IMR-90 (cell line): ENCODE measurements around the gene C1QTNF3. TPM values are rescaled to one million over a fixed set of nuclear protein-coding genes. Genes with fewer than 3 reads are reported as not detected.
"Not testable (repeated sequence)": the region's sequence is repeated elsewhere in the genome, so short reads cannot be mapped to it uniquely, and the experiment has no call there.

Source experiments
- ATAC-seq: fragments of 200-7000 bp; cut with Tn5 transposase; 2 replicates; pipeline ENCODE4 v1.9.1; 2020; ENCODE audit warnings: low read depth, mild to moderate bottlenecking, moderate library complexity
- BruUV-seq: library from RNA; stranded (reverse); fragments of 400-500 nt; replicated peaks from 2 replicates; lab custom pipeline; 2021; lab: Mats Ljungman, UMichigan
- CTCF ChIA-PET: fragments of 300-600 bp; formaldehyde crosslinking; extraction: SDS; loops from one replicate; lab custom pipeline; 2021; ENCODE audit warnings: antibody characterized with exemption; lab: Yijun Ruan, JAX
- POLR2A ChIA-PET: fragments of 300-600 bp; sonication (Branson Sonifier 250); formaldehyde crosslinking; loops from one replicate; lab custom pipeline; 2022; ENCODE audit warnings: antibody characterized with exemption; ENCODE audit not compliant: unreplicated experiment; lab: Charles Lee
- DNase-seq: peaks from one replicate; pipeline ENCODE4 v3.0.0; 2013
- H2AFZ ChIP-seq: replicated peaks from 2 replicates; pipeline ENCODE3; 2013; ENCODE audit warnings: low read length, mild to moderate bottlenecking; ENCODE audit not compliant: poor library complexity
- H2AK5ac ChIP-seq: 2 replicates; pipeline ENCODE4 v1.6.1; 2013; ENCODE audit warnings: low read depth, low read length, inconsistent platforms
- H2AK9ac ChIP-seq: replicated peaks from 2 replicates; pipeline ENCODE3; 2013; ENCODE audit warnings: mild to moderate bottlenecking, low read depth, low read length, moderate library complexity; ENCODE audit not compliant: poor library complexity
- H2BK120ac ChIP-seq: 2 replicates; pipeline ENCODE4 v1.6.1; 2013; ENCODE audit warnings: low read depth, low read length, inconsistent platforms
- H2BK15ac ChIP-seq: 3 replicates; pipeline ENCODE4 v1.6.1; 2013; ENCODE audit warnings: low read depth, low read length, inconsistent platforms
- H2BK20ac ChIP-seq: 2 replicates; pipeline ENCODE4 v1.6.1; 2013; ENCODE audit warnings: low read depth, mild to moderate bottlenecking, inconsistent platforms, low read length, moderate library complexity
- H2BK5ac ChIP-seq: 2 replicates; pipeline ENCODE4 v1.6.1; 2013; ENCODE audit warnings: mild to moderate bottlenecking, low read depth, low read length, inconsistent platforms; ENCODE audit not compliant: poor library complexity, severe bottlenecking
- H3K14ac ChIP-seq: replicated peaks from 2 replicates; pipeline ENCODE4 v1.6.1; 2013; ENCODE audit warnings: low read depth, low read length, inconsistent platforms
- H3K18ac ChIP-seq: 2 replicates; pipeline ENCODE4 v1.6.1; 2013; ENCODE audit warnings: low read depth, low read length, control low read depth
- H3K23ac ChIP-seq: 2 replicates; pipeline ENCODE4 v1.6.1; 2013; ENCODE audit warnings: low read depth, low read length, inconsistent platforms
- H3K27ac ChIP-seq: 2 replicates; pipeline ENCODE4 v1.5.1; 2013; ENCODE audit warnings: mild to moderate bottlenecking, control low read depth, low read length; ENCODE audit not compliant: insufficient read depth
- H3K27me3 ChIP-seq: 2 replicates; pipeline ENCODE4 v1.6.1; 2013; ENCODE audit warnings: low read length; ENCODE audit not compliant: control insufficient read depth, insufficient read depth
- H3K36me3 ChIP-seq: 2 replicates; pipeline ENCODE4 v1.6.1; 2013; ENCODE audit warnings: low read length, mixed read lengths; ENCODE audit not compliant: control insufficient read depth, insufficient read depth
- H3K4ac ChIP-seq: 2 replicates; pipeline ENCODE4 v1.6.1; 2013; ENCODE audit warnings: low read depth, low read length, inconsistent platforms
- H3K4me1 ChIP-seq: 2 replicates; pipeline ENCODE4 v1.6.1; 2013; ENCODE audit warnings: low read length, mixed read lengths; ENCODE audit not compliant: control insufficient read depth, insufficient read depth
- H3K4me2 ChIP-seq: 2 replicates; pipeline ENCODE4 v1.6.1; 2013; ENCODE audit warnings: low read depth, mild to moderate bottlenecking, control low read depth, low read length, moderate library complexity
- H3K4me3 ChIP-seq: 2 replicates; pipeline ENCODE4 v1.5.1; 2013; ENCODE audit warnings: low read depth, mild to moderate bottlenecking, control low read depth, low read length, moderate library complexity; ENCODE audit not compliant: insufficient read depth
- H3K56ac ChIP-seq: 2 replicates; pipeline ENCODE4 v1.6.1; 2013; ENCODE audit warnings: low read length, inconsistent platforms; ENCODE audit not compliant: insufficient read depth; ENCODE audit errors: extremely low read depth
- H3K79me1 ChIP-seq, 2 experiments: 2 replicates each; pipeline ENCODE4 v1.6.1; 2013; ENCODE audit warnings: low read length in 2 of 2, inconsistent platforms in 1 of 2, low read depth in 1 of 2
- H3K9ac ChIP-seq: 2 replicates; pipeline ENCODE4 v1.6.1; 2013; ENCODE audit warnings: low read depth, low read length, control low read depth
- H3K9me1 ChIP-seq: 2 replicates; pipeline ENCODE4 v1.6.1; 2013; ENCODE audit warnings: low read length, inconsistent platforms; ENCODE audit not compliant: insufficient read depth
- H3K9me3 ChIP-seq: 2 replicates; pipeline ENCODE4 v1.6.1; 2013; ENCODE audit warnings: low read length; ENCODE audit not compliant: control insufficient read depth, insufficient read depth
- H4K20me1 ChIP-seq: 2 replicates; pipeline ENCODE4 v1.6.1; 2013; ENCODE audit warnings: low read length, inconsistent platforms; ENCODE audit not compliant: insufficient read depth
- H4K5ac ChIP-seq: 2 replicates; pipeline ENCODE4 v1.6.1; 2013; ENCODE audit warnings: mild to moderate bottlenecking, low read depth, low read length, control low read depth
- H4K8ac ChIP-seq, 2 experiments: 2 replicates each; pipeline ENCODE4 v1.6.1; 2013; ENCODE audit warnings: low read depth in 2 of 2, low read length in 2 of 2, control low read depth in 1 of 2, inconsistent platforms in 1 of 2
- H4K91ac ChIP-seq: 2 replicates; pipeline ENCODE4 v1.6.1; 2013; ENCODE audit warnings: low read depth, low read length, inconsistent platforms; ENCODE audit not compliant: insufficient read depth
- BHLHE40 ChIP-seq: fragments of 150-350 bp; IDR thresholded peaks from 2 replicates; pipeline ENCODE4 v1.6.1; 2016; ENCODE audit warnings: mild to moderate bottlenecking, low read depth, low read length
- CTCF ChIP-seq: conservative IDR thresholded peaks from 2 replicates; pipeline ENCODE4 v1.5.1; 2012; ENCODE audit warnings: mild to moderate bottlenecking, low read depth, low read length, improper control_type of control experiment
- MXI1 ChIP-seq: IDR thresholded peaks from 2 replicates; pipeline ENCODE4 v1.6.1; 2012; ENCODE audit warnings: low read depth, mild to moderate bottlenecking, low read length, moderate library complexity, borderline replicate concordance
- WGBS, 2 experiments: methylation state at CpG; one replicate each; pipeline versions ENCODE4 v1.1.5 to v1.1.7; 2013; ENCODE audit warnings: missing lambda C conversion rate in 2 of 2; ENCODE audit not compliant: insufficient read length in 1 of 2; ENCODE audit errors: extremely low coverage in 2 of 2; 5-methylcytosine and 5-hydroxymethylcytosine counted together
- dilution Hi-C: fragments of 300-500 bp; cut with HindIII; formaldehyde crosslinking; loops from one replicate; pipeline ENCODE4 v1.14.3; 2018; ENCODE audit warnings: low sequenced_read_pairs; ENCODE audit not compliant: unreplicated experiment
- in situ Hi-C: fragments of 300-500 bp; cut with MboI; formaldehyde crosslinking; loops from 3 replicates; pipeline ENCODE4 v1.14.3; 2019; ENCODE audit warnings: low sequenced_read_pairs, inconsistent platforms, mixed read lengths
- intact Hi-C: fragments of 100-400 bp; cut with micrococcal nuclease; formaldehyde crosslinking; loops from 2 replicates; pipeline ENCODE4 v1.10.0; 2022
- polyA plus RNA-seq, 3 experiments: library from polyadenylated mRNA; depleted of rRNA; stranded (reverse); fragments of >200 nt; gene quantifications; 2 replicates each; pipeline ENCODE4 v1.2.3, GENCODE V29; 2012; ENCODE audit warnings: low replicate concordance in 1 of 3
- total RNA-seq: library from RNA; depleted of rRNA; stranded (reverse); fragments of >200 nt; gene quantifications from 2 replicates; pipeline ENCODE4 v1.2.3, GENCODE V29; 2012

The C1QTNF3 gene
- total and polyA plus RNA-seq, 2 of the 4 experiments (the other 2 are of a cell fraction), result 1.0 to 1.4 TPM

- H3K27ac ChIP-seq, result no peak overlapping the region
- H3K4me1 ChIP-seq, result peaks cover 4% of the 10 kb centered on the region
- no peaks in the 10 kb centered on the region for H3K27me3 ChIP-seq
- no peak overlapping the region for H3K4me3 ChIP-seq
- H3K56ac ChIP-seq, result no peak overlapping the region
- intact Hi-C loops (no loop called here), in situ Hi-C loops (no loop called here), dilution Hi-C loops (no loop called here)
- H3K79me1 ChIP-seq, result peaks cover 8 to 10% of the 10 kb centered on the region in 2 experiments; a peak in 3 of 4 replicates
- H3K36me3 ChIP-seq, result no peaks in the 10 kb centered on the region
- no peak overlapping the region for H3K18ac ChIP-seq
- peaks cover 3% of the 10 kb centered on the region; the same call in 1 of the 2 replicates for H3K9me1 ChIP-seq
- H4K20me1 ChIP-seq, result no peaks in the 10 kb centered on the region
- H4K8ac ChIP-seq, result no peak overlapping the region
- H3K4me2 ChIP-seq, result no peak overlapping the region
- H3K4ac ChIP-seq, result no peak overlapping the region
- no peak overlapping the region for H2AK5ac ChIP-seq
- no peak for ATAC-seq
- no CpG with 5 or more reads among the region's 4 CpGs for WGBS, 2 experiments
- no peaks in the 10 kb centered on the region for H3K9me3 ChIP-seq
- H4K5ac ChIP-seq, result no peak overlapping the region
- H2BK120ac ChIP-seq, result no peak overlapping the region
- no peak overlapping the region for H2BK20ac ChIP-seq
- peak; percentile 12 for DNase-seq
- no peak overlapping the region for H2AK9ac ChIP-seq
- ChIA-PET POLR2A (no interaction called here), CTCF (interaction anchor here (0.6 kb wide), 1 partner anchor 821 kb away, joined by 6 read pairs; no protein-coding TSS in a partner anchor)
- H3K14ac ChIP-seq, result no peak overlapping the region
- BruUV-seq, result no TSS peak
- H3K23ac ChIP-seq, result no peak overlapping the region
- TF ChIP-seq MXI1 (no peak), BHLHE40 (no peak), CTCF (no peak)
- no peak overlapping the region for H2AFZ ChIP-seq
- H2BK15ac ChIP-seq, result no peak overlapping the region
- H2BK5ac ChIP-seq, result no peak overlapping the region
- H3K9ac ChIP-seq, result no peak overlapping the region
- H4K91ac ChIP-seq, result no peak overlapping the region
These were observed 31.5 kb downstream of the C1QTNF3 start for GRCh38 chr5:34011536-34011935.

- BruUV-seq, H3K14ac ChIP-seq: not testable (repeated sequence)
These were observed 32.9 kb downstream of the C1QTNF3 start for GRCh38 chr5:34010146-34010545.

More at GRCh38 chr5:34010146-34010545, 32.9 kb downstream of the C1QTNF3 start:
- CTCF ChIA-PET, H4K5ac ChIP-seq, in situ Hi-C loops, DNase-seq, H4K91ac ChIP-seq, H4K8ac ChIP-seq, H3K18ac ChIP-seq, H4K20me1 ChIP-seq, H2AK9ac ChIP-seq, POLR2A ChIA-PET, H2AFZ ChIP-seq, H2BK15ac ChIP-seq, H3K9ac ChIP-seq, H3K23ac ChIP-seq, ATAC-seq, H3K27ac ChIP-seq, H3K27me3 ChIP-seq, H2BK120ac ChIP-seq, H3K4me1 ChIP-seq, H3K36me3 ChIP-seq, H3K4me3 ChIP-seq, H3K56ac ChIP-seq, H3K9me1 ChIP-seq, intact Hi-C loops, H3K4ac ChIP-seq, dilution Hi-C loops, H2BK20ac ChIP-seq, H3K4me2 ChIP-seq, H2AK5ac ChIP-seq, H2BK5ac ChIP-seq, H3K9me3 ChIP-seq: not testable (repeated sequence)
- H3K79me1 ChIP-seq, result peaks cover 12 to 16% of the 10 kb centered on the region in 2 experiments; a peak in 3 of 4 replicates
- no CpG with 5 or more reads among the region's 2 CpGs for WGBS, 2 experiments
